GM20431 (cell line): Measurements from ENCODE around the gene HYOU1.
"Not testable (repeated sequence)": the region's sequence is repeated elsewhere in the genome, so short reads cannot be mapped to it uniquely, and the experiment has no call there.

Source experiments
- in situ Hi-C: fragments of 300-500 bp; cut with MseI, MboI; formaldehyde crosslinking; loops from one replicate; pipeline ENCODE4 v1.15.0; 2020; ENCODE audit warnings: low sequenced_read_pairs; ENCODE audit not compliant: unreplicated experiment

The HYOU1 gene

GRCh38 chr11:119024430-119025098 lies 32.4 kb downstream of the HYOU1 start:
- in situ Hi-C loops: no loop called here

GRCh38 chr11:119023741-119024140 lies 33.3 kb downstream of the HYOU1 start:
- in situ Hi-C loops: no loop called here

GRCh38 chr11:119021631-119022030 lies 35.4 kb downstream of the HYOU1 start:
- in situ Hi-C loops: no loop called here

- in situ Hi-C loops: no loop called here
Measured at GRCh38 chr11:119019996-119020395, 37.0 kb downstream of the HYOU1 start.

GRCh38 chr11:119018074-119018938 lies 38.7 kb downstream of the HYOU1 start, which contains the start of the genes RPS25 and TRAPPC4:
Gene RPS25, minus strand, starts transcription at chr11:119018343. Its CDS starts 59 bp downstream, at chr11:119018284.
Gene TRAPPC4, plus strand, starts transcription at chr11:119018766. Its CDS starts 30 bp downstream, at chr11:119018796.
- in situ Hi-C loops: no loop called here

GRCh38 chr11:119017377-119017776 lies 39.6 kb downstream of the HYOU1 start:
- in situ Hi-C loops: not testable (repeated sequence)

GRCh38 chr11:119016216-119017009 lies 40.6 kb downstream of the HYOU1 start:
- in situ Hi-C loops: no loop called here

GRCh38 chr11:119015054-119015611 lies 41.9 kb downstream of the HYOU1 start:
- in situ Hi-C loops: no loop called here

- in situ Hi-C loops: no loop called here
Measured at GRCh38 chr11:119014209-119014924, 42.6 kb downstream of the HYOU1 start.

GRCh38 chr11:119012629-119013170 lies 44.3 kb downstream of the HYOU1 start:
- in situ Hi-C loops: no loop called here

GRCh38 chr11:119011476-119012053 lies 45.4 kb downstream of the HYOU1 start:
- in situ Hi-C loops: no loop called here

GRCh38 chr11:119006656-119007055 lies 50.3 kb downstream of the HYOU1 start:
- in situ Hi-C loops: no loop called here

GRCh38 chr11:119000906-119001305 lies 56.1 kb downstream of the HYOU1 start:
- in situ Hi-C loops: no loop called here

- in situ Hi-C loops: no loop called here
Measured at GRCh38 chr11:118998822-118999221, 58.2 kb downstream of the HYOU1 start.

- in situ Hi-C loops: no loop called here
Measured at GRCh38 chr11:118998388-118998717, 58.7 kb downstream of the HYOU1 start.

- in situ Hi-C loops: no loop called here
Measured at GRCh38 chr11:118997627-118998387, 59.2 kb downstream of the HYOU1 start, which contains the start of gene CENATAC. Gene CENATAC, plus strand, starts transcription at chr11:118998138. Its CDS starts 60 bp downstream, at chr11:118998198.

- in situ Hi-C loops: no loop called here
Measured at GRCh38 chr11:118996926-118997626, 59.9 kb downstream of the HYOU1 start.
